ENCODE data around the gene PIP5K1B. TPM values are rescaled to one million over a fixed set of nuclear protein-coding genes. Genes with fewer than 3 reads are reported as not detected.

The PIP5K1B gene
- total RNA-seq, 1 experiment from 2014 or later, result 2.5 TPM

DNA sequence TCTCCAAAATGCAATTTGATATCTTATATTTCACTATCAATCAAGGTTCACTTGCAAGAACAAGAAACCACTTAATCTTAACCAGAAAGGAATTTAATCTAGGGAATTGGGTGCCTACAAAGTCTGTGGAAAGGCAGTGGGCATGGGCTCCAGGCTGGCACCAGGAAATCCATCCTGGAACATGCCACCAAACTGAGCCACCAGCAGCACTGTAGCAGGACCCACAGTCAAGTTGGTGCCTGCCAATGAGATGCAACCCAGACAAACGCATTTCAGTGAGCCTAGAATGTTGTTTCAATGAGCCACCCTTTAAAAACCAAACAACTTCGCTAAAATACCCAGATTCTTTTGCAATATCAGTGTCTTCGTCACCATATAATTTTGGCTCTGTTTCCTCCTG is 237.8 kb downstream of the PIP5K1B start:
- WGBS (ENCODE audit: extremely low coverage, insufficient read length, low lambda C conversion rate), result no CpG with 5 or more reads among the region's 3 CpGs
- H3K4me2 ChIP-seq (ENCODE audit: insufficient read depth, insufficient read length, low read length), result no peak overlapping the region
- no peak overlapping the region for H3K4ac ChIP-seq (ENCODE audit: low read depth, low read length)
- H3K14ac ChIP-seq (ENCODE audit: insufficient read depth, low read length), result no peak overlapping the region
- Mint-ChIP-seq H3K36me3 (ENCODE audit: insufficient read depth in 1 of 3, low read depth in 3 of 3) (peaks cover 0 to 4% (median 0%) of the 10 kb centered on the region in 3 experiments; a peak in 1 of 7 replicates), H3K9me3 (no peaks in the 10 kb centered on the region), H3K4me1 (peaks cover 21 to 25% of the 10 kb centered on the region in 2 experiments), H3K27ac (peak overlapping the region in 1 of 3 experiments; percentile 78; a peak in 1 of 7 replicates), H3K4me3 (no peak overlapping the region), H3K27me3 (ENCODE audit: low read depth) (no peaks in the 10 kb centered on the region)
- H2BK12ac ChIP-seq (ENCODE audit: insufficient read length, low read depth, low read length), result no peak overlapping the region
- H3K79me2 ChIP-seq (ENCODE audit: insufficient read depth, low read length), result no peaks in the 10 kb centered on the region
- H3K18ac ChIP-seq (ENCODE audit: insufficient read length, low read depth, low read length), result no peak overlapping the region
- no peak overlapping the region for H3K56ac ChIP-seq (ENCODE audit: insufficient read length, low read depth, low read length)
- no peaks in the 10 kb centered on the region for H4K20me1 ChIP-seq (ENCODE audit: control insufficient read depth, insufficient read depth, insufficient read length)
- no peak for DNase-seq
- H2BK20ac ChIP-seq (ENCODE audit: low read depth, low read length, poor library complexity, severe bottlenecking), result no peak overlapping the region
- H3K79me1 ChIP-seq (ENCODE audit: insufficient read depth, low read depth, low read length, poor library complexity, severe bottlenecking), result no peaks in the 10 kb centered on the region
- H4K5ac ChIP-seq (ENCODE audit: insufficient read length, low read depth, low read length), result no peak overlapping the region
- H3K23me2 ChIP-seq (ENCODE audit: insufficient read length, low read depth, low read length, poor library complexity, severe bottlenecking), result no peaks in the 10 kb centered on the region
- H2AFZ ChIP-seq (ENCODE audit: low read length), result no peak overlapping the region
- H2AK5ac ChIP-seq (ENCODE audit: insufficient read length, low read length), result no peak overlapping the region
- no peak overlapping the region for H2BK15ac ChIP-seq (ENCODE audit: low read depth, low read length)
- peaks cover 8% of the 10 kb centered on the region; the same call in 1 of the 2 replicates for H3K4me1 ChIP-seq (ENCODE audit: insufficient read depth, low read length)
- no peak overlapping the region for H3K23ac ChIP-seq (ENCODE audit: insufficient read length, low read depth, low read length)
- no peak overlapping the region for H3K9ac ChIP-seq (ENCODE audit: extremely low read depth, insufficient read length, low read length)
- no peak overlapping the region for H2BK120ac ChIP-seq (ENCODE audit: low read depth, low read length, poor library complexity, severe bottlenecking)
- H3K27me3 ChIP-seq (ENCODE audit: insufficient read depth, low read length), result no peaks in the 10 kb centered on the region
- no peak overlapping the region for H3T11ph ChIP-seq (ENCODE audit: low read length)
- TF ChIP-seq, protein P1, sequence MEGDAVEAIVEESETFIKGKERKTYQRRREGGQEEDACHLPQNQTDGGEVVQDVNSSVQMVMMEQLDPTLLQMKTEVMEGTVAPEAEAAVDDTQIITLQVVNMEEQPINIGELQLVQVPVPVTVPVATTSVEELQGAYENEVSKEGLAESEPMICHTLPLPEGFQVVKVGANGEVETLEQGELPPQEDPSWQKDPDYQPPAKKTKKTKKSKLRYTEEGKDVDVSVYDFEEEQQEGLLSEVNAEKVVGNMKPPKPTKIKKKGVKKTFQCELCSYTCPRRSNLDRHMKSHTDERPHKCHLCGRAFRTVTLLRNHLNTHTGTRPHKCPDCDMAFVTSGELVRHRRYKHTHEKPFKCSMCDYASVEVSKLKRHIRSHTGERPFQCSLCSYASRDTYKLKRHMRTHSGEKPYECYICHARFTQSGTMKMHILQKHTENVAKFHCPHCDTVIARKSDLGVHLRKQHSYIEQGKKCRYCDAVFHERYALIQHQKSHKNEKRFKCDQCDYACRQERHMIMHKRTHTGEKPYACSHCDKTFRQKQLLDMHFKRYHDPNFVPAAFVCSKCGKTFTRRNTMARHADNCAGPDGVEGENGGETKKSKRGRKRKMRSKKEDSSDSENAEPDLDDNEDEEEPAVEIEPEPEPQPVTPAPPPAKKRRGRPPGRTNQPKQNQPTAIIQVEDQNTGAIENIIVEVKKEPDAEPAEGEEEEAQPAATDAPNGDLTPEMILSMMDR (conservative IDR thresholded peaks at IDR 0.05), result no peak
- H2BK5ac ChIP-seq (ENCODE audit: insufficient read length, low read length), result no peak overlapping the region
- no peak overlapping the region for H3K27ac ChIP-seq (ENCODE audit: insufficient read length, low read depth, low read length)
- no peak overlapping the region for H4K91ac ChIP-seq (ENCODE audit: insufficient read length, low read depth, low read length)
- no peaks in the 10 kb centered on the region for H3K9me3 ChIP-seq (ENCODE audit: control insufficient read depth, low read depth, low read length)
- no peak overlapping the region for H4K8ac ChIP-seq (replicated peaks; ENCODE audit: insufficient read length, low read depth, low read length)
